Measurements from ENCODE around the gene CIAPIN1.
A peak's percentile ranks its signal among the peaks of the same experiment; 100 is the strongest.

Gene CIAPIN1

GRCh38 chr16:57476546-57477410, 29.6 kb upstream of the CIAPIN1 start:
- no peak for DNase-seq (ENCODE audit: low spot score)

GRCh38 chr16:57475711-57476339, 28.6 kb upstream of the CIAPIN1 start:
- DNase-seq (ENCODE audit: low spot score): peak; percentile 10

- DNase-seq (ENCODE audit: low spot score): no peak
Observed at GRCh38 chr16:57474671-57475661, 27.8 kb upstream of the CIAPIN1 start.

GRCh38 chr16:57473906-57474305, 26.7 kb upstream of the CIAPIN1 start:
- no peak for DNase-seq (ENCODE audit: low spot score)

GRCh38 chr16:57473176-57473840, 26.1 kb upstream of the CIAPIN1 start:
- no peak for DNase-seq (ENCODE audit: low spot score)

GRCh38 chr16:57472665-57473060, 25.5 kb upstream of the CIAPIN1 start:
- DNase-seq (ENCODE audit: low spot score): no peak

GRCh38 chr16:57471852-57472664, 24.9 kb upstream of the CIAPIN1 start:
- no peak for DNase-seq (ENCODE audit: low spot score)

GRCh38 chr16:57471209-57471608, 24.0 kb upstream of the CIAPIN1 start:
- no peak for DNase-seq (ENCODE audit: low spot score)

GRCh38 chr16:57470711-57471110, 23.5 kb upstream of the CIAPIN1 start:
- DNase-seq (ENCODE audit: low spot score): no peak

GRCh38 chr16:57469917-57470470, 22.8 kb upstream of the CIAPIN1 start:
- no peak for DNase-seq (ENCODE audit: low spot score)

GRCh38 chr16:57469046-57469445, 21.9 kb upstream of the CIAPIN1 start:
- DNase-seq (ENCODE audit: low spot score): no peak

- no peak for DNase-seq (ENCODE audit: low spot score)
Observed at GRCh38 chr16:57468346-57468745, 21.2 kb upstream of the CIAPIN1 start.

GRCh38 chr16:57464523-57464922, 17.3 kb upstream of the CIAPIN1 start:
- no peak for DNase-seq (ENCODE audit: low spot score)

GRCh38 chr16:57462978-57463362, 15.8 kb upstream of the CIAPIN1 start:
- DNase-seq (ENCODE audit: low spot score): no peak

- peak; percentile 91 for DNase-seq (ENCODE audit: low spot score)
Observed at GRCh38 chr16:57462209-57462977, 15.2 kb upstream of the CIAPIN1 start, which contains the start of gene POLR2C. Gene POLR2C, plus strand, starts transcription at chr16:57462679. Its CDS starts 46 bp downstream, at chr16:57462725.

GRCh38 chr16:57452021-57452420, 4.8 kb upstream of the CIAPIN1 start:
- no peak for DNase-seq (ENCODE audit: low spot score)

GRCh38 chr16:57446531-57447185, 527 bp downstream of the CIAPIN1 start:
- DNase-seq (ENCODE audit: low spot score): peak; percentile 23

- no peak for DNase-seq (ENCODE audit: low spot score)
Observed at GRCh38 chr16:57445510-57445909, 1.7 kb downstream of the CIAPIN1 start.

GRCh38 chr16:57444711-57445110, 2.5 kb downstream of the CIAPIN1 start:
- no peak for DNase-seq (ENCODE audit: low spot score)

All from hematopoietic multipotent progenitor cell treated with erythropoietin and hydrocortisone succinate and interleukin-3 and kit ligand, for 15 days (in vitro differentiated cells).